PFSK-1 (cell line): Measurements from ENCODE around the gene CALU.

Source experiments
- FOXP2 ChIP-seq: optimal IDR thresholded peaks from 2 replicates; pipeline ENCODE3; 2011; ENCODE audit warnings: borderline replicate concordance, control low read depth, inconsistent platforms; ENCODE audit not compliant: insufficient read depth; ENCODE audit errors: extremely low read length, extremely low read depth
- POLR2AphosphoS5 ChIP-seq: IDR thresholded peaks from 2 replicates; pipeline ENCODE4 v1.6.1; 2012; ENCODE audit warnings: low read depth, mild to moderate bottlenecking, control low read depth, low read length, moderate library complexity
- SIN3A ChIP-seq: IDR thresholded peaks from 2 replicates; pipeline ENCODE4 v1.6.1; 2012; ENCODE audit warnings: mild to moderate bottlenecking, low read length, moderate library complexity, borderline replicate concordance; ENCODE audit not compliant: insufficient read depth
- TAF1 ChIP-seq: IDR thresholded peaks from 2 replicates; pipeline ENCODE4 v1.6.1; 2012; ENCODE audit warnings: low read length, control low read depth, borderline replicate concordance; ENCODE audit not compliant: insufficient read depth
- TF ChIP-seq, protein P1 (sequence below), 2 experiments: IDR thresholded peaks; 2 replicates each; pipeline versions ENCODE4 v1.6.1 to v1.8.0; 2011 to 2012; ENCODE audit warnings: low read depth in 2 of 2, low read length in 2 of 2, control low read depth in 1 of 2, inconsistent platforms in 1 of 2, mild to moderate bottlenecking in 1 of 2, moderate library complexity in 1 of 2; ENCODE audit not compliant: insufficient read depth in 1 of 2

CALU gene

GRCh38 chr7:128731184-128731583, 8.0 kb upstream of the CALU start:
- TF ChIP-seq SIN3A (no peak), POLR2AphosphoS5 (no peak), TAF1 (no peak), FOXP2 (no peak)
- TF ChIP-seq, protein P1, sequence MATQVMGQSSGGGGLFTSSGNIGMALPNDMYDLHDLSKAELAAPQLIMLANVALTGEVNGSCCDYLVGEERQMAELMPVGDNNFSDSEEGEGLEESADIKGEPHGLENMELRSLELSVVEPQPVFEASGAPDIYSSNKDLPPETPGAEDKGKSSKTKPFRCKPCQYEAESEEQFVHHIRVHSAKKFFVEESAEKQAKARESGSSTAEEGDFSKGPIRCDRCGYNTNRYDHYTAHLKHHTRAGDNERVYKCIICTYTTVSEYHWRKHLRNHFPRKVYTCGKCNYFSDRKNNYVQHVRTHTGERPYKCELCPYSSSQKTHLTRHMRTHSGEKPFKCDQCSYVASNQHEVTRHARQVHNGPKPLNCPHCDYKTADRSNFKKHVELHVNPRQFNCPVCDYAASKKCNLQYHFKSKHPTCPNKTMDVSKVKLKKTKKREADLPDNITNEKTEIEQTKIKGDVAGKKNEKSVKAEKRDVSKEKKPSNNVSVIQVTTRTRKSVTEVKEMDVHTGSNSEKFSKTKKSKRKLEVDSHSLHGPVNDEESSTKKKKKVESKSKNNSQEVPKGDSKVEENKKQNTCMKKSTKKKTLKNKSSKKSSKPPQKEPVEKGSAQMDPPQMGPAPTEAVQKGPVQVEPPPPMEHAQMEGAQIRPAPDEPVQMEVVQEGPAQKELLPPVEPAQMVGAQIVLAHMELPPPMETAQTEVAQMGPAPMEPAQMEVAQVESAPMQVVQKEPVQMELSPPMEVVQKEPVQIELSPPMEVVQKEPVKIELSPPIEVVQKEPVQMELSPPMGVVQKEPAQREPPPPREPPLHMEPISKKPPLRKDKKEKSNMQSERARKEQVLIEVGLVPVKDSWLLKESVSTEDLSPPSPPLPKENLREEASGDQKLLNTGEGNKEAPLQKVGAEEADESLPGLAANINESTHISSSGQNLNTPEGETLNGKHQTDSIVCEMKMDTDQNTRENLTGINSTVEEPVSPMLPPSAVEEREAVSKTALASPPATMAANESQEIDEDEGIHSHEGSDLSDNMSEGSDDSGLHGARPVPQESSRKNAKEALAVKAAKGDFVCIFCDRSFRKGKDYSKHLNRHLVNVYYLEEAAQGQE (IDR thresholded peaks at IDR 0.05; ENCODE audit: insufficient read depth in 1 of 2, low read depth in 2 of 2, low read length in 2 of 2), result no peak

DNA sequence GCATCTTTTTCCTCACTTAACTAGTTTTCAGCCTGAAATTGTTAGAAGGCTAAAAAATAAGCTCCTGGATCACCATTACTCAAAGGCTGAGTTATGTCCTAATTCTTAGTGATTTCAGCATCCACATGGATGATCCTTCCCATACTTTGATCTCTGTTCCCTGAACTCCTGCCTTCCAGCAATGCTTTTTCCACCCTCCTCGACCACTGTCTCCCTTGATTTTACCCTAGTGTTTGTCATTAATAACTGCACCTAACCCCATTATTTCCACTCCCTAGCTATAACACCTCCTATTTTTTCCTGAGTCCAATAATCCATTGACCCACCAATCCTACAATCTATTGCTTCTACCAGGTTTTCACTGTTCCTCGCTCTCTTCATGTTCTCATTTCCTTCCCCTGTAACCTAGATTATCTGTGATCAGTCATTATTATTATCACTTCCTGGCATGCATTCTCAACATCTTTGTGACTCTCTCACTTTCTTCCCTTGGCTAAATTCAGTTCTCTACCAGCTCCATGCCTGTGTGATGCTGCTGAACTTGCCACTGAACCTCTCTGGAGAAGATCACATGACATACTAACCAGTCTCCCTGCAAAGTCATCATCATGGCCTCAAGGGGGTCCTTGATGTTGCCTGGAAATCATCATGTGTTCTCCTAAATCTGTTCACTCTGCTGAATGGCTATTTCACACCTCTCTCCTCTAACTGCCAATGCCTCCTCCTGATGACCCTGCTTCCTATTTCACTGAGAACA, 6.5 kb upstream of the CALU start:
- TF ChIP-seq, protein P1 (IDR thresholded peaks at IDR 0.05; ENCODE audit: insufficient read depth in 1 of 2, low read depth in 2 of 2, low read length in 2 of 2), result no peak
- TF ChIP-seq FOXP2 (no peak), TAF1 (no peak)

DNA sequence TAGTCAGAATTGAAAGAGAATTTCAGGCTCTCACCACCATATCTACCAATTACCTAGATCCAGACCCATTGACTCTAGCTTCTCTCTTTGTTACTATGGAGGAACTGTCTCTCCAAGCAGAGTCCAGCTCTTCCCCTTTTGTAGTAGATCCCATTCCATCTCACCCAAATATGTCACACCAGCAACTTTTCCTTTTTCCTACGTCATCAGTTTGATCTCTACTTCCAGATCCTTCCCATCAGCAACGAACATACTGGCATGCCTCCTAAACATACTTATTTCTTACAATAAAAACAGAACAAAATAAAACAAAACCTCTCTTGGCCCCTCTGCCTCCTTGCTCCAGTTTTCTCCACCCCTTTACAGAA, 5.9 kb upstream of the CALU start:
- TF ChIP-seq TAF1, result no peak
- TF ChIP-seq SIN3A, result no peak
- TF ChIP-seq FOXP2, result no peak
- TF ChIP-seq, protein P1 (IDR thresholded peaks at IDR 0.05; ENCODE audit: insufficient read depth in 1 of 2, low read depth in 2 of 2, low read length in 2 of 2), result no peak
- no peak for TF ChIP-seq POLR2AphosphoS5

DNA sequence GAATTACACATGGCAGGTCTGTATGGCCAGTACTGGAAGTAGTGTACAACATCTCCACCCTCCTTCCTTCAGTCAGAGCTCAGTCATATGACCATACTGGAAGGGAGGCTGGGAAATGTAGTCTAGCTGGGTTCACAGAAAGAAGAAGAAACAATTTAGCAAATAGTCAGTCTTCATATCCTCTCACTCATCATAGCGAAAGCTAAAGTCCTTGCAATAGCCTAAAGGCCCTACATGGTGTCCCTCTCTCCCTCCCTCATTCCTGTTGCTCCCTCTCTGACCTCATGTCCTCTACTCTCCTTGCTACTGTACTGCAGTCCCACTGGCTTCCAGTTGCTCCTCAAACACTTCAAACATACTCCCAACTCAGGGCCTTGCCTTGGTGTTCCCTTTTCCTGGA, 4.3 kb upstream of the CALU start:
- TF ChIP-seq POLR2AphosphoS5 (no peak; the same call in 1 of the 2 replicates), SIN3A (no peak), FOXP2 (no peak), TAF1 (no peak)
- TF ChIP-seq, protein P1 (IDR thresholded peaks at IDR 0.05; ENCODE audit: insufficient read depth in 1 of 2, low read depth in 2 of 2, low read length in 2 of 2), result no peak

GRCh38 chr7:128735436-128735835, 3.7 kb upstream of the CALU start:
- TF ChIP-seq, protein P1 (IDR thresholded peaks at IDR 0.05; ENCODE audit: insufficient read depth in 1 of 2, low read depth in 2 of 2, low read length in 2 of 2), result peak in 1 of 2 experiments; percentile 56; a peak in 1 of 4 replicates
- TF ChIP-seq FOXP2 (no peak), TAF1 (peak; percentile 55; the same call in 1 of the 2 replicates), POLR2AphosphoS5 (peak; percentile 47; the same call in 1 of the 2 replicates), SIN3A (peak; percentile 59; the same call in 1 of the 2 replicates)
